ENCODE data around the gene PTGIR. TPM values are rescaled to one million over a fixed set of nuclear protein-coding genes. Genes with fewer than 3 reads are reported as not detected.

Gene PTGIR
- total and polyA plus RNA-seq, 2 of the 4 experiments (the other 2 are of a cell fraction), result 0.54 to 5.3 TPM

- ChIA-PET CTCF (no interaction called here), POLR2A (ENCODE audit: unreplicated experiment) (no interaction called here)
- Histone ChIP-seq H3K4me2 (ENCODE audit: low read depth, low read length) (no peak overlapping the region), H3K36me3 (ENCODE audit: control insufficient read depth, insufficient read depth, low read length) (peaks cover 53% of the 10 kb centered on the region), H3K56ac (ENCODE audit: extremely low read depth, insufficient read depth, low read length) (no peak overlapping the region), H3K4me1 (ENCODE audit: control insufficient read depth, insufficient read depth, low read length) (peaks cover 15% of the 10 kb centered on the region), H3K27me3 (ENCODE audit: control insufficient read depth, insufficient read depth, low read length) (no peaks in the 10 kb centered on the region), H3K9me1 (ENCODE audit: insufficient read depth, low read length) (peaks cover 10% of the 10 kb centered on the region; the same call in 1 of the 2 replicates), H2AFZ (replicated peaks; ENCODE audit: low read length, poor library complexity) (no peak overlapping the region), H3K9ac (ENCODE audit: low read depth, low read length) (no peak overlapping the region), H4K20me1 (ENCODE audit: insufficient read depth, low read length) (peaks cover 71% of the 10 kb centered on the region), H4K91ac (ENCODE audit: insufficient read depth, low read depth, low read length) (no peak overlapping the region), H2AK5ac (ENCODE audit: low read depth, low read length) (no peak overlapping the region), H2BK5ac (ENCODE audit: low read depth, low read length, poor library complexity, severe bottlenecking) (no peak overlapping the region), H2BK120ac (ENCODE audit: low read depth, low read length) (no peak overlapping the region), H3K23ac (ENCODE audit: low read depth, low read length) (peak overlapping the region; percentile 83), H3K18ac (ENCODE audit: low read depth, low read length) (no peak overlapping the region), H2BK20ac (ENCODE audit: low read depth, low read length) (no peak overlapping the region), H3K9me3 (ENCODE audit: control insufficient read depth, insufficient read depth, low read length) (no peaks in the 10 kb centered on the region), H2AK9ac (replicated peaks; ENCODE audit: low read depth, low read length, poor library complexity) (no peak overlapping the region), H2BK15ac (ENCODE audit: low read depth, low read length) (no peak overlapping the region), H3K4ac (ENCODE audit: low read depth, low read length) (no peak overlapping the region), H3K4me3 (ENCODE audit: insufficient read depth, low read depth, low read length) (no peak overlapping the region), H4K5ac (ENCODE audit: low read depth, low read length) (no peak overlapping the region), H3K79me1 (ENCODE audit: low read depth in 1 of 2, low read length in 2 of 2) (peaks cover 3 to 72% of the 10 kb centered on the region in 2 experiments; a peak in 3 of 4 replicates), H3K14ac (replicated peaks; ENCODE audit: low read depth, low read length) (no peak overlapping the region), H3K27ac (ENCODE audit: insufficient read depth, low read length) (no peak overlapping the region), H4K8ac (ENCODE audit: low read depth in 2 of 2, low read length in 2 of 2) (no peak overlapping the region)
- in situ Hi-C loops (cut with MboI; ENCODE audit: low sequenced_read_pairs) (no loop called here), intact Hi-C loops (cut with micrococcal nuclease) (no loop called here), dilution Hi-C loops (cut with HindIII; ENCODE audit: low sequenced_read_pairs, unreplicated experiment) (no loop called here)
- ATAC-seq (ENCODE audit: low read depth), result no peak
- 91% methylated on average over 7 of the region's 11 CpGs; no CpG with 5 or more reads in 1 of the 2 experiments for WGBS, 2 experiments (ENCODE audit: extremely low coverage in 2 of 2, insufficient read length in 1 of 2)
- DNase-seq, result no peak
- TF ChIP-seq RAD21 (IDR thresholded peaks at IDR 0.05; ENCODE audit: low read length), result no peak
- BruUV-seq (replicated peaks), result no TSS peak
These were observed 18.9 kb downstream of the PTGIR start for GRCh38 chr19:46606019-46606418.
